Stimulated activated CD4-positive, alpha-beta T cell treated with anti-CD3 and anti-CD28 coated beads, TNF-alpha, amount 100 ng/mL, for 1 hour (primary cell): ENCODE data around the gene TMC6.
"Not testable (repeated sequence)": the region's sequence is repeated elsewhere in the genome, so short reads cannot be mapped to it uniquely, and the experiment has no call there.

Experiments used
- DNase-seq, 3 donors: peaks; one replicate each; pipeline ENCODE4 v3.0.0-alpha.2; 2020; ENCODE audit warnings: low read depth in 3 of 3, low spot score in 1 of 3

Gene TMC6

GRCh38 chr17:78111016-78111726 is 17.4 kb downstream of the TMC6 start:
- DNase-seq, result no peak

DNA sequence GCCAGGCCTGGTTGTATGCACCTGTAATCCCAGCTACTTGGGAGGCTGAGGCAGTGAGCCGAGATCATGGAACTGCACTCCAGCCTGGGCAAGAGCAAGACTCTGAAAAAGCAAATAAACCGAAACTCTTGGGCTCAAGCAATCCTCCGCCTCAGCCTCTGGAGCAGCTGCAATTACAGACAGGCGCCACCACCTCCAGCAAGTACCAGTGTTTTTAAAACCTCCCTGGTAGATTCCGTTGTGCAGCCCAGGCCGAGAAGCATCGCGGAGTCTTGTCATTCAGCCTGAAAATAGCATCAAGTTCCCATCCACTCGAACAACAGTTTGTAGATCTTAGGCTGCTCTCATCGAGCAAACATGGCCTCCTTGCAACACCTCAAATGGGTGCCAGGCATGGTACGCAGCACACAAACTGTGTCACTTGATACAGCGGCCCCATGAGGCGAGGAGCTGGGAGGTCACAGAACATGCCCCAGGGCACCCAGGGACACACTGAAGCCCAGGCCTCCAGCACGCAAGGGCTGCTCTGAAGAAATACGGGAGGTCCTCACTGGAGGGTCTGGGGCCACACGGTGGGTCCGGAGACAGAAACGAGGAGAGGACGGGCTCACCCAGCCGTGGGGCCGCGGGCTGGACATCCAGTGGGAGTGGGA is 18.1 kb downstream of the TMC6 start:
- no peak for DNase-seq

DNA sequence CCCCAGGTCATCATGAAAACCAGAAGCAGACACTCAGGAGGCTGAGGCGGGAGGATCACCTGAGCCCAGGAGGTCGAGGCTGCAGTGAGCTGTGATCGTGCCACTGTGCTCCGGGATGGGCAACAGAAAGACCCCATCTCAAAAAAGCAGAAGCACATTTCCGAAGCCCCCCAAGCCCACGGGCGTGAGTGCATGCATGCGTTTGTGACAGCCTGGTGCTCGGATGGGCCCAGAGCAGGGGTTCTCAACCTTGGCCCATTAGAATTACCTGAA is 19.1 kb downstream of the TMC6 start:
- no peak for DNase-seq

DNA sequence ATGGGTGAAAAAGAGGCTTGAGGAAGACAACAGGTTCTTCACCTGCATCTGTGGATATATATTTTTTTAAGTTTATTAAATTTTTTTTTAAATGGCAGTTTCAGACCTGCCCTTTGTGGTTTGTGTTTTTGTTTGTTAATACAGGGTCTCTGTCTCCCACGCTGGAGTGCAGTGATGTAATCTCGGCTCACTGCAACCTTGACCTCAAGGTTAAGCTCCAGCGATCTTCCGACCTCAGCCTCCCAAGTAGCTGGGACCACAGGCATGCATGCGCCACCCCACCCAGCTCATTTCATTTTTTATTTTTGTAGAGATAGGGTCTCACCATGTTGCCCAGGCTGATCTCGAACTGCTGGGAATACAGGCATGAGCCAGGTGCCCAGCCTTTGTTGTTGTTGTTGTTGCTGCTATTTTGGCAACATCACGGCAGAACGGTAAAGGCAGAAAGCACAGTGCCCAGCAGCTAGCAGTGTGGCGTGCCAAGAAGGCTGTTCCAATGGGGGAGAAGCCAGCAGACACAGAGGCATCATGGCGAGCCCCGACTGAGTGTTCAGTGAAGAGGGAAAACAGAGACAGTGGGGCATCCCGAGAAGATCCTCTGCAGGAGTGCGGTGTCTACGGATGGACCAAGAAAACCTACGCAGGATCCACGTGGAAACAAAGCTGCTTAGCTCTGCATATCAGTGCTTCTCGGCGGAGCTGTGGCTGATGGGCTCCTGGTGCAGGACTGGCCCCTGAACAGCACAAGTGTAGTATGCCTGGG is 19.6 kb downstream of the TMC6 start:
- DNase-seq, result no peak

DNA sequence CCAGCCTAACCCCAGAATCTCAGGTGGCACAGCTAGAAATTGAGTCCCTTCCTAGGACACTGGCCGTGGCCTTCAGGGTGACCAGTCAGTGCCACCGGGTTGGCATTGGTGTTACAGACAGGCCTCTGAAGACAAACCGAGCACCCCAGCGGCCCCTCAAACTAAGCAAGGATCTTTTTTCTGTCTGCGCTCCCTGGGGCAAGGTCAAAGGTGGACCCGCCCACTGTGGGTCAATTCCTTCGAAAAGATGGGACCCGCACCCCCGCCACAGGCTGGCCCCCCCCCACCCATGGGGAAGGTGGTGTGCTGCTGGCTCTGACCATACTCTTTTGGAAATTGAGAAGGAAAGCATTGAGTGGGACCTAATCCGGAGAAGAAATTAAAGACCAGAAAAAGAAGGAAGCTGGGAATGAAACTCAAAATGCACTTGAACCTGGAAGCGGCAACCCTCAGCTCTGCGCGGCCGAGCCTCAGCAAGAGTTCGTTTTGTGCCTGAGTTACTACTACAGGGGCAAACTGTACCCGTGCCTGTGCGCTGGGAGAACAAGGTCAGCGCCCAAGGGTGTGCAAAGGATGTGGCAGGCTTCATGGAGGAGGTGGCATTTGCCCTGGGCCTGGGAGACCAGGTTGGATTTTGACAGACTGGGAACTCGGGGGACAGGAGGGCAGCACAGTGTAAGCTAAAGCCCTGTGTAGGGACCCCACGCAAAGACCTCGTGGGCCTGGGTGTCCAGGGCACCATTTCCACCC is 20.4 kb downstream of the TMC6 start:
- no peak for DNase-seq

DNA sequence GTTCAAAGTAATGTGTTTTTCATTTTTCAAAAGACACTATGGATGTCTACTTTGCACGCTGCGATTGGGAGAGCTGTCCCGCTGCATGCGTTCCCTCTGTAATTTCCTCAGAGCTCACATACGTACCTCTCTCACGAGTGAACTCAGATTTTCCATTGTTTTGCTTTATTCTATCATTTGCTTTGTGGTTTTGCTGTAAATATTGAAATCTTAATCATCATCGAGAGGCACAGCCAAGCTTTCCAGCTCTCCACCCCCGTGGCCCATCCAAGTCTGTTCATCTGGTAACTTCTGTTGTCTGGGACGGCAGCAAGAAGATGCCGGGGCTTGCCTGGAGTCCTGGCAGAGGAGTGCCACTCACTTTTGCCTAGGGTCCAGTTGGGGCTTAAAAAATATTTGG is 21.1 kb downstream of the TMC6 start:
- DNase-seq, result no peak

DNA sequence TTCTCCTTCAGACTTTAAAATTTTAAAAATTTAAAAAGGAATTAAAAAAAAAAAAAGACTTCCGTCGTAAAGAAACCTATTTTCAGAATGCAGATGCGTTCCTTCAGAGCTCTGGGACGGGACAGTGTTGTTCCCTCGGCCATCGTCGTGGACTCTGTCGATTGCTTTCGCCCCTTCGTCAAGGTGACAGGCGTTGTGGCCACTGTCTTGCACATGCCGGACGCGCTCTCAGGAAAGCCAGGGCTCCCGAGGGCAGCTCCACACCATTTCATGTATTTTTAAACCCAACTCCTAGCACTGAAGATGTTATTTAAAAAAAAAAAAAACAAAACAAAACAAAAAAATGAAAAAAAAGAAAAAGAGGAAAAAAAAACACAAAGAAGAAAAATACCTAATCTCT is 22.3 kb downstream of the TMC6 start:
- no peak for DNase-seq

- DNase-seq, result no peak
These were observed 23.0 kb downstream of the TMC6 start for GRCh38 chr17:78105551-78105950.

GRCh38 chr17:78105101-78105500 is 23.5 kb downstream of the TMC6 start:
- DNase-seq, result no peak

DNA sequence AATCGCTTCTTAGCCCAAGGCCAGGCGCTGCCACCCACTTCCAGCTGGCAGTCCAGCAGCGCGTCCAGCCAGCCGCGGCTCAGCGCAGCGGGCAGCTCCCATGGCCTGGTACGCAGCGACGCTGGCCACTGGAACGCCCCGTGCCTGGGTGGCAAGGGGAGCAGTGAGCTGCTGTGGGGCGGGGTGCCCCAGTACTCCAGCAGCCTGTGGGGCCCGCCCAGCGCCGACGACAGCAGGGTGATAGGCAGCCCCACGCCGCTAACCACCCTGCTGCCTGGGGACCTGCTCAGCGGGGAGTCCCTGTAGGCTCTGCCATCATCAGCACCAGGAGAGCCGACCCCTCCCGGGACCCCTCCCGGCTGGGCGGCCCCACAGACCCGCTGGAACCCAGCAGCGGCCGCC is 24.0 kb downstream of the TMC6 start:
- DNase-seq, result no peak

DNA sequence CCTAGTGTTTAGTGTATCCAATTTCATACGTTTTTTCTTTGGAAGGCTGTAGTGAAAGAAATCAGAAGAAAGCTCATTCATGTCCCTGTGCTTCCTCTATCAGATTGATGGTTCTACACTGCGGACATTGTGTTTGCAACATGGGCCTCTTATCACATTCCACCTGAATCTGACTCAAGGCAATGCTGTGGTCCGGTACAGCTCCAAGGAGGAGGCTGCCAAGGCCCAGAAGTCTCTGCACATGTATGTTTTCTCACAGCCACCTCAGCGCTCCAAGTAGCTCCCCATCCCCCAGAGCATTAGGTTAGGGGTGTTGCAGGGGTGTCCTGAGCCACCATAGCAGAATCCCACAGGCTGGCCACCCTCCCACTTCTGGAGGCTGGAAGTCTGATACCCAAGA is 25.2 kb downstream of the TMC6 start:
- no peak for DNase-seq

DNA sequence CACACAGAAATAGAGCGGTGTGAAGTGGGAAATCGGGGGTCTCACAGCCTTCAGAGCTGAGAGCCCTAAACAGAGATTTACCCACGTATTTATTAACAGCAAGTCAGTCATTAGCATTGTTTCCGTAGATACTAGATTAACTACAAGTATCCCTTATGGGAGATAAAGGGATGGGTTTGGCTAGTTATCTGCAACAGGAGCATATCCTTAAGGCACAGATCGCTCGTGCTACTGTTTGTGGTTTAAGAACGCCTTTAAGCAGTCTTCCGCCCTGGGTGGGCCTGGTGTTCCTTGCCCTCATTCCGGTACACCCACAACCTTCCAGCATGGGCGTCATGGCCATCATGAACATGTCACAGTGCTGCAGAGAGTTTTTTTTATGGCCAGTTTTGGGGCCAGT is 27.0 kb downstream of the TMC6 start:
- no peak for DNase-seq

DNA sequence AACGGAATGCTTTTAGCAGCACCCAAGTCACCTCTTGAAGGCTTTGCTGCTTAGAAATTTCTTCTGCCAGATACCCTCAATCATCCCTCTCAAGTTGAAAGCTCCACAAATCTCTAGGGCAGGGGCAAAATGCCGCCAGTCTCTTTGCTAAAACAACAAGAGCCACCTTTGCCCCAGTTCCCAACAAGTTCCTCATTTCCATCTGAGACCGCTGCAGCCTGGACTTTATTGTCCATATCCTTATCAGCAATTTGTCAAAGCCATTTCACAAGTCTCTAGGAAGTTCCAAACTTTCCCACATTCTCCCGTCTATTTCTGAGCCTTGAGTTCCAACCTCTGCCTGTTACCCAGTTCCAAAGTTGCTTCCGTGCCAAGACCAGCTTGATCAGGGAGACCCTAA is 27.4 kb downstream of the TMC6 start:
- no peak for DNase-seq

- no peak for DNase-seq
These were observed 32.5 kb downstream of the TMC6 start for GRCh38 chr17:78096093-78096492.

GRCh38 chr17:78095035-78095434 is 33.5 kb downstream of the TMC6 start:
- DNase-seq, result no peak

DNA sequence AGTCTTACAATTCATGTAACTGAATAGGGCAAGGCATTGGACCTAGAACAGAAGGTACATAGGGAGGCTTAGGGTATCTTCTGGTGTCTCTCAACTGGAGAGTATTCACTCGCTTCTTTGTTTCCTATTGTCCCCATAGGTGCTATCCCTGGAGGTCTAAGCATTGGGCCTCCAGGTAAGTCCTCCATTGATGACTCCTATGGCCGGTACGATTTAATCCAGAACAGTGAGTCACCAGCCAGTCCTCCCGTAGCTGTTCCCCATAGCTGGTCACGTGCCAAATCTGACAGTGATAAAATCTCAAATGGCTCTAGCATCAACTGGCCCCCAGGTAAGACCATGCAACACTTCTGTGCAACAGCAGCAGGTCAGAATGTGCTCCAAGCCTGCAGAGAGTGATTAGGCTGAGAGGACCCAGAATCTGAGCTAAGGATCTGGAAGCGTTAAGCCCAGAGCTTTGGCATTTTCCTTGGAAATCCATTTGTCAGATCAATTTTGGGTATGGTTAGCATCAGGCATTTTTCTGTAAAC is 35.7 kb downstream of the TMC6 start:
- DNase-seq, result no peak

GRCh38 chr17:78089576-78090281 is 38.8 kb downstream of the TMC6 start:
- DNase-seq, result no peak

DNA sequence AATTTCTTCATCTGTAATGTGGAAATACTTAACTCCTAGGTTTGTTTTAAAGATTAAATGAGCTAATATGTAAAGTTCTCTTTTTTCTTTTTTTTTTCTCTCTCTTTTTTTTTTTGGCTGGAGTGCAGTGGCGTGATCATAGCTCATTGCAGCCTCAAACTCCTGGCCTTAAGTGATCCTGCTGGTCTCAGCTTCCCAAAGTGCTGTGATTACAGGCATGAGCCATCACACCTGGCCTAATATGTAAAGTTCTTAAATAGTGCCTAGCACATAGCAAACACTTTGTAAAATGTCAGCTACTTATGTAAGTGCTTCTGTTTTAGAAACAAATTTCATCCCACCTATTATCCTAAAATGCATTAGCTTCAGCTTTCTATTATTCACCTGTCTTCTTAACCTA is 40.0 kb downstream of the TMC6 start:
- no peak for DNase-seq

DNA sequence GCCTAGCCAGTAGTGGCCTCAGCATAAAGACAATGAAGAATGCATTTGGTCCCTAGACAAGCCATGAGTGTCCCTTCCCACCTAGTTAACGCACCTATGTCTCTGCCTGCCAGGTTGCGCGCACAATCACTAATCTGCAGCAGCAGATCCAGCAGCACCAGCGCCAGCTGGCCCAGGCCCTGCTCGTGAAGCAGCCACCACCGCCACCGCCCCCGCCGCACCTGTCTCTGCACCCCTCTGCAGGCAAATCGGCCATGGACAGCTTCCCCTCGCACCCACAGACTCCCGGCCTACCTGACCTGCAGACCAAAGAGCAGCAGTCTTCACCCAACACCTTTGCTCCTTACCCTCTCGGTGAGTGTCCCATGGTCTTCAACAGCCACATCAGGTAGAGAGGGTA is 41.8 kb downstream of the TMC6 start:
- DNase-seq, result no peak

- no peak for DNase-seq
These were observed 45.6 kb downstream of the TMC6 start for GRCh38 chr17:78082988-78083387.

GRCh38 chr17:78082355-78082872 is 46.1 kb downstream of the TMC6 start:
- not testable (repeated sequence) for DNase-seq
